Activated B cell treated with CpG ODN at 0.5 μM for 24 hours (primary cell): ENCODE data around the gene CRMP1. TPM values are rescaled to one million over a fixed set of nuclear protein-coding genes. Genes with fewer than 3 reads are reported as not detected.

Experiments
- ATAC-seq: fragments of 200-7000 bp; cut with Tn5 transposase; one replicate; pipeline ENCODE4 v1.10.0; 2021; ENCODE audit warnings: low read depth, mild to moderate bottlenecking, moderate library complexity
- CTCF ChIA-PET: fragments of 350-600 bp; sonication (Branson Sonifier 250); formaldehyde crosslinking; loops from one replicate; lab custom pipeline; 2021; ENCODE audit warnings: antibody characterized with exemption; lab: Charles Lee
- POLR2A ChIA-PET: fragments of 350-600 bp; sonication (Branson Sonifier 250); formaldehyde crosslinking; loops from one replicate; lab custom pipeline; 2021; ENCODE audit warnings: antibody characterized with exemption; lab: Charles Lee
- DNase-seq: peaks from one replicate; pipeline ENCODE4 v3.0.0; 2022
- H3K27ac Mint-ChIP-seq: one replicate; pipeline ENCODE4 v1.8.0; 2020; ENCODE audit warnings: mixed read lengths
- H3K27me3 Mint-ChIP-seq: one replicate; pipeline ENCODE4 v1.8.0; 2021; ENCODE audit warnings: mixed read lengths
- H3K36me3 Mint-ChIP-seq: one replicate; pipeline ENCODE4 v1.8.0; 2021; ENCODE audit warnings: low read depth, mixed read lengths
- H3K4me1 Mint-ChIP-seq: one replicate; pipeline ENCODE4 v1.8.0; 2021; ENCODE audit warnings: mixed read lengths
- H3K4me3 Mint-ChIP-seq: one replicate; pipeline ENCODE4 v1.8.0; 2020; ENCODE audit warnings: mild to moderate bottlenecking, mixed read lengths
- H3K9me3 Mint-ChIP-seq: one replicate; pipeline ENCODE4 v1.8.0; 2020; ENCODE audit warnings: mixed read lengths
- intact Hi-C: fragments of 100-400 bp; cut with micrococcal nuclease; formaldehyde crosslinking; loops from one replicate; pipeline ENCODE4 v1.15.1; 2024
- total RNA-seq: library from RNA; stranded (reverse); gene quantifications from 2 replicates; pipeline ENCODE4 v1.2.3, GENCODE V29; 2022
- TF ChIP-seq, protein P1 (sequence below): fragments of 200-600 bp; IDR thresholded peaks from one replicate; pipeline ENCODE4 v1.8.0; 2022; ENCODE audit warnings: antibody characterized with exemption, mild to moderate bottlenecking

CRMP1 gene
- total RNA-seq, 1 donor from 2014 or later: 0.09 TPM

DNA sequence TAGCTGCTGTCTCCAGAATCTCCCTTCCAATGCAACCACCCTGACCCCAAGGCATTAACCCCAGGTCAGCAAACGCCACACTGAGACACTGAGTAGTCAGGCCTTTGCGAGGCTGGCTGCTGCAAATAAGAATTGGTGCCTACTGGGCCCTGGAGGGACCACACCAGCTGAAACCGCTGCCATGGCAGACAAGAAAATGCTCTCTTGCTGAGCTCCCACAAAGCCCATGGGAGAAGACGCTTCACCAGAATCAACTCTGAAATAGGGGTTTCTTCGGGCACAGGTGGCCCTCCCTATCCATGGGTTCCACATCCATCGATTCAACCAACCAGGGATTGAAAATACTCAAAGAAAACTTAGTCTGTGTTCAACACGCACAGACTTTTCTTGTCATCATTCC, 26.7 kb upstream of the CRMP1 start:
- ATAC-seq (no peak), DNase-seq (no peak)
- Mint-ChIP-seq H3K27ac (no peak overlapping the region), H3K27me3 (peaks cover 24% of the 10 kb centered on the region), H3K9me3 (no peaks in the 10 kb centered on the region), H3K4me1 (peaks cover 13% of the 10 kb centered on the region), H3K36me3 (no peaks in the 10 kb centered on the region), H3K4me3 (no peak overlapping the region)
- TF ChIP-seq, protein P1, sequence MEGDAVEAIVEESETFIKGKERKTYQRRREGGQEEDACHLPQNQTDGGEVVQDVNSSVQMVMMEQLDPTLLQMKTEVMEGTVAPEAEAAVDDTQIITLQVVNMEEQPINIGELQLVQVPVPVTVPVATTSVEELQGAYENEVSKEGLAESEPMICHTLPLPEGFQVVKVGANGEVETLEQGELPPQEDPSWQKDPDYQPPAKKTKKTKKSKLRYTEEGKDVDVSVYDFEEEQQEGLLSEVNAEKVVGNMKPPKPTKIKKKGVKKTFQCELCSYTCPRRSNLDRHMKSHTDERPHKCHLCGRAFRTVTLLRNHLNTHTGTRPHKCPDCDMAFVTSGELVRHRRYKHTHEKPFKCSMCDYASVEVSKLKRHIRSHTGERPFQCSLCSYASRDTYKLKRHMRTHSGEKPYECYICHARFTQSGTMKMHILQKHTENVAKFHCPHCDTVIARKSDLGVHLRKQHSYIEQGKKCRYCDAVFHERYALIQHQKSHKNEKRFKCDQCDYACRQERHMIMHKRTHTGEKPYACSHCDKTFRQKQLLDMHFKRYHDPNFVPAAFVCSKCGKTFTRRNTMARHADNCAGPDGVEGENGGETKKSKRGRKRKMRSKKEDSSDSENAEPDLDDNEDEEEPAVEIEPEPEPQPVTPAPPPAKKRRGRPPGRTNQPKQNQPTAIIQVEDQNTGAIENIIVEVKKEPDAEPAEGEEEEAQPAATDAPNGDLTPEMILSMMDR: no peak
- ChIA-PET POLR2A (no interaction called here), CTCF (no interaction called here)
- intact Hi-C loops: no loop called here

DNA sequence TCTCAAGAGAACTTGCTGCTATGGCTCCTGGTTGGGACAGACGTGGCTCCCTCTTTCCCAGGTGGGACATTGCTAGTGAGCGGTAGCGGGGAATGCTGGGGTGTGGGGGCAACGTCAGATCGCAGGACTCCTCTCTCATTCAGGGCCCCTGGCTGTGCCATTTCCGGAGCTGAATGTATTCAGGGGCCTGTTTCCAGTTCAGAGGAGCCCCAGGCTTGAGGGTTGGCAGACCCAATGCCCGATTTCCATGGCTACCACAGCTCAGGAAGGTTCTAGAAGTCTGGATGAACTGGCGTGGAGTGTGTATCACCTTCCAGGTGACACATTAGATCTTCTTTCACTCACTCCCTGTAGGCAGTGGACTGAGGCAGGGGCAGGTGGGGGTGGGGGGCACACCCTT, 26.2 kb upstream of the CRMP1 start:
- no peak for DNase-seq
- Mint-ChIP-seq H3K4me3 (no peak overlapping the region), H3K9me3 (no peaks in the 10 kb centered on the region), H3K27me3 (peaks cover 24% of the 10 kb centered on the region), H3K36me3 (no peaks in the 10 kb centered on the region), H3K27ac (no peak overlapping the region), H3K4me1 (peaks cover 13% of the 10 kb centered on the region)
- no peak for ATAC-seq
- TF ChIP-seq, protein P1: no peak
- POLR2A ChIA-PET: no interaction called here
- intact Hi-C loops: no loop called here
- CTCF ChIA-PET: no interaction called here

DNA sequence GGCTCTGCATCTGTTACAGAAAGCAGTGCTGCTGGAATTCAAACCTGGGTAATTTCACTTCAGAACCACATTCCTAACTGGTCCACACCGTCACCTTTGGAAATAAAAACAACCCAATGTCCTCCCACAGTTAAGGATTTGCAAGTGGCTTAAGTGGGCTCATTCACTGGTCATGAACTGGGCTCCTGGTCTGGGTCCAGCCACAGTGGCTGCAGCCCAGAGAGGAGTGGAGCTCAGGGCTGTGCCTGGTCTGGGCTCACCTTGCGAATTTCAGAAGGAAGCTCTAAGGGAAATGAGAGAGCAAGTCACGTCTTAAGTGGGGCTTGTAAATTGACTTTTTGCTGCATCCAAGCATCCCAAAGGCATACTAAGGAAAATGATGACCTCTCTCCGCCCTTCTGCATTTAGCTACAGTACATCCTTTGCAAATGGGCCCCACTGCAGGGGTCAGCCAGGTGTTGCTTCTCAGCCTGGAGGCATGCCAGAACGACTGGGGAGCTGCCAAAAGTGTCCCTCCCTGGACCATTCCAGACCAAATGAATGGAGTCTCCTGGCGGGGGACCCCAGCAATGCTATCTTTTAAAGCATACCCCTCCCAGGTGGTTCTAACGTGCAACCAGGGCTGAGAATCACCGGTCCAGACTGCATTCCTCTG, 25.6 kb upstream of the CRMP1 start:
- TF ChIP-seq, protein P1: no peak
- DNase-seq (no peak), ATAC-seq (no peak)
- Mint-ChIP-seq H3K36me3 (no peaks in the 10 kb centered on the region), H3K9me3 (no peaks in the 10 kb centered on the region), H3K27me3 (peaks cover 24% of the 10 kb centered on the region), H3K4me1 (peaks cover 13% of the 10 kb centered on the region), H3K27ac (no peak overlapping the region), H3K4me3 (no peak overlapping the region)
- POLR2A ChIA-PET: no interaction called here
- intact Hi-C loops: no loop called here
- CTCF ChIA-PET: no interaction called here

DNA sequence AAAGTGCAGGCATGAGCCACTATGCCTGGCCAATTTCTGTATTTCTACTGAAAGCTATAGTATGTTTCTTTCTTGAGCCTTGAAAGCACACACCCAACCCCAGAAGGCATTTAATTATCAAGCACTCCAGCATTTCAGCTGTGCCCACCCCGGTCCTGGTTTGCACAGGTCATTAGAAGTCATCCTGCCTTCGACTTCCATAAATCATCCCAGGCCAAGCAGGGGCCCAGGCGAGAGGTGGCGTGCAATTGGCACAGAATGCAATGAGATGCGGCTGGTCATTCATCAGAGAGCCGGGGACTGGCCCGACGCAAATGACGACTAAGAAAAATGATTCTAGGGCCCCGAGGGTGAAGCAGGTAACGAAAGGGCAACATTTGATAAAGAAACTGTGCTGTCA, 24.8 kb upstream of the CRMP1 start:
- Mint-ChIP-seq H3K4me1 (peaks cover 13% of the 10 kb centered on the region), H3K9me3 (peaks cover 1% of the 10 kb centered on the region), H3K27ac (no peak overlapping the region), H3K36me3 (no peaks in the 10 kb centered on the region), H3K27me3 (peaks cover 20% of the 10 kb centered on the region), H3K4me3 (no peak overlapping the region)
- ChIA-PET POLR2A (no interaction called here), CTCF (no interaction called here)
- DNase-seq: no peak
- TF ChIP-seq, protein P1: no peak
- intact Hi-C loops: no loop called here
- ATAC-seq: no peak

DNA sequence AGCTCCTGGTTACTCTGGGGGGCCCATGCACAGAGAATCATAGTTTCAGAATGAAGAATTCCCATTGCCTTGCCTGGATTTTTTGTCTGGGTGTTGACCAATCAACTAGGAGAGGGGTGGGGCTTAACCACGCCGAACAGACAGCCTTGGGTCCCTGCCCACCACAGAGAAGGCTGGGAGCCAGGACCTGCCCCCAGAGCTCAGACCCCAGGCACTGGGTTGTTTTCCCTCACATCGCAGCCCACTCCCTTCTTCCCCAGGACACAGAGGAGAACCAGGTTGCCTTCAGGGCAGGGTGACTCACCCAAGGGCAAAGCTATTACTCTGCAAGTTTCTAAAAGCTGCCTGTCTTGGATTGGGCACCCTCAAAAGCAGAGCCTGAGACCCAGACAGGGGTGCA, 23.3 kb upstream of the CRMP1 start:
- ATAC-seq: no peak
- no peak overlapping the region for H3K27ac Mint-ChIP-seq
- TF ChIP-seq, protein P1: no peak
- H3K4me3 Mint-ChIP-seq: no peak overlapping the region
- intact Hi-C loops: no loop called here
- peaks cover 17% of the 10 kb centered on the region for H3K27me3 Mint-ChIP-seq
- CTCF ChIA-PET: no interaction called here
- peaks cover 13% of the 10 kb centered on the region for H3K4me1 Mint-ChIP-seq
- no peaks in the 10 kb centered on the region for H3K36me3 Mint-ChIP-seq
- no peak for DNase-seq
- POLR2A ChIA-PET: no interaction called here
- H3K9me3 Mint-ChIP-seq: peaks cover 5% of the 10 kb centered on the region
